Measurements from ENCODE around the gene MOB3B. TPM values are rescaled to one million over a fixed set of nuclear protein-coding genes. Genes with fewer than 3 reads are reported as not detected.

The MOB3B gene
- total and polyA plus RNA-seq, 2 of the 13 experiments (the other 11 are each of a cell fraction or from before 2014, with no cell fraction given) = 0.03 to 0.09 TPM

- TF ChIP-seq DMTF1 (CRISPR knock-in tag; IDR thresholded peaks at IDR 0.05) (no peak), ZNF382 (CRISPR knock-in tag; IDR thresholded peaks at IDR 0.05; ENCODE audit: borderline replicate concordance) (no peak), MBNL3 (CRISPR knock-in tag; conservative IDR thresholded peaks at IDR 0.05) (no peak), MED1 (CRISPR knock-in tag; IDR thresholded peaks at IDR 0.05) (no peak)
- TF ChIP-seq, protein P1, sequence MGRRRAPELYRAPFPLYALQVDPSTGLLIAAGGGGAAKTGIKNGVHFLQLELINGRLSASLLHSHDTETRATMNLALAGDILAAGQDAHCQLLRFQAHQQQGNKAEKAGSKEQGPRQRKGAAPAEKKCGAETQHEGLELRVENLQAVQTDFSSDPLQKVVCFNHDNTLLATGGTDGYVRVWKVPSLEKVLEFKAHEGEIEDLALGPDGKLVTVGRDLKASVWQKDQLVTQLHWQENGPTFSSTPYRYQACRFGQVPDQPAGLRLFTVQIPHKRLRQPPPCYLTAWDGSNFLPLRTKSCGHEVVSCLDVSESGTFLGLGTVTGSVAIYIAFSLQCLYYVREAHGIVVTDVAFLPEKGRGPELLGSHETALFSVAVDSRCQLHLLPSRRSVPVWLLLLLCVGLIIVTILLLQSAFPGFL (CRISPR knock-in tag; IDR thresholded peaks at IDR 0.05) = no peak
These were observed 34.0 kb downstream of the MOB3B start (continued) for GRCh38 chr9:27495480-27496134.

GRCh38 chr9:27491154-27491553 is 38.5 kb downstream of the MOB3B start:
- CTCF ChIA-PET (ENCODE audit: low intra/inter-chr PET ratio, low total read pairs) = no interaction called here
- TF ChIP-seq ZNF737 (CRISPR knock-in tag; IDR thresholded peaks at IDR 0.05; ENCODE audit: borderline replicate concordance) = no peak
- TF ChIP-seq, protein P2, sequence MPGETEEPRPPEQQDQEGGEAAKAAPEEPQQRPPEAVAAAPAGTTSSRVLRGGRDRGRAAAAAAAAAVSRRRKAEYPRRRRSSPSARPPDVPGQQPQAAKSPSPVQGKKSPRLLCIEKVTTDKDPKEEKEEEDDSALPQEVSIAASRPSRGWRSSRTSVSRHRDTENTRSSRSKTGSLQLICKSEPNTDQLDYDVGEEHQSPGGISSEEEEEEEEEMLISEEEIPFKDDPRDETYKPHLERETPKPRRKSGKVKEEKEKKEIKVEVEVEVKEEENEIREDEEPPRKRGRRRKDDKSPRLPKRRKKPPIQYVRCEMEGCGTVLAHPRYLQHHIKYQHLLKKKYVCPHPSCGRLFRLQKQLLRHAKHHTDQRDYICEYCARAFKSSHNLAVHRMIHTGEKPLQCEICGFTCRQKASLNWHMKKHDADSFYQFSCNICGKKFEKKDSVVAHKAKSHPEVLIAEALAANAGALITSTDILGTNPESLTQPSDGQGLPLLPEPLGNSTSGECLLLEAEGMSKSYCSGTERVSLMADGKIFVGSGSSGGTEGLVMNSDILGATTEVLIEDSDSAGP (CRISPR knock-in tag; IDR thresholded peaks at IDR 0.05; ENCODE audit: borderline replicate concordance) = no peak
- TF ChIP-seq SOX5 (CRISPR knock-in tag; IDR thresholded peaks at IDR 0.05; ENCODE audit: borderline replicate concordance) = no peak
- TF ChIP-seq NCOR1 (IDR thresholded peaks at IDR 0.05; ENCODE audit: borderline replicate concordance, low read length) = no peak
- no peak for TF ChIP-seq BCL3 (CRISPR knock-in tag; IDR thresholded peaks at IDR 0.05)
- TF ChIP-seq NBN (conservative IDR thresholded peaks at IDR 0.05) = no peak
- TF ChIP-seq ZNF501 (CRISPR knock-in tag; IDR thresholded peaks at IDR 0.05) = no peak
- no peak for TF ChIP-seq ZNF776 (CRISPR knock-in tag; IDR thresholded peaks at IDR 0.05)
- TF ChIP-seq SIX1 (CRISPR knock-in tag; IDR thresholded peaks at IDR 0.05; ENCODE audit: borderline replicate concordance) = no peak
- TF ChIP-seq PLRG1 (conservative IDR thresholded peaks at IDR 0.05) = no peak

More at GRCh38 chr9:27491154-27491553, 38.5 kb downstream of the MOB3B start:
- H3K9ac ChIP-seq (ENCODE audit: insufficient read depth, low read depth, low read length) = no peak overlapping the region
- no peaks in the 10 kb centered on the region for H3K4me1 ChIP-seq (ENCODE audit: insufficient read depth, low read length)
- H3K9me3 ChIP-seq (ENCODE audit: low read length) = no peaks in the 10 kb centered on the region
- H2AFZ ChIP-seq (ENCODE audit: low read length) = no peak overlapping the region
- POLR2A ChIA-PET = no interaction called here
- H3K79me2 ChIP-seq (ENCODE audit: insufficient read depth, low read length) = no peaks in the 10 kb centered on the region
- intact Hi-C loops (cut with micrococcal nuclease; ENCODE audit: unreplicated experiment) (no loop called here), in situ Hi-C loops (cut with HindIII; ENCODE audit: extremely low pct_ligation_motif_present, low pct_unique_long_range_greater_than_20kb) (no loop called here)
- no peak overlapping the region for H3K4me3 ChIP-seq (replicated peaks in 1 of 3; ENCODE audit: insufficient read depth in 1 of 3, low read depth in 2 of 3, low read length in 3 of 3)
- no peak overlapping the region for H3K27ac ChIP-seq (ENCODE audit: extremely low read length, insufficient read depth, low read length)
- DNase-seq (ENCODE audit: low spot score) (no peak), FAIRE-seq (no peak), ATAC-seq (no peak)
- 5% methylated on average over 1 of the region's 1 CpG for WGBS (ENCODE audit: low lambda C conversion rate)
- BruUV-seq (replicated peaks) = no TSS peak
- H3K27me3 ChIP-seq (ENCODE audit: control insufficient read depth in 1 of 2, insufficient read depth in 2 of 2, low read length in 2 of 2) = 0 out of 5 replicates have a peak, but pooled peaks cover 0 to 3% of the 10 kb centered on the region in 2 experiments
- H3K4me2 ChIP-seq (ENCODE audit: low read depth, low read length) = no peak overlapping the region
- no peaks in the 10 kb centered on the region for H3K36me3 ChIP-seq (replicated peaks in 1 of 2; ENCODE audit: control insufficient read depth in 1 of 2, insufficient read depth in 2 of 2, low read length in 2 of 2)
- H4K20me1 ChIP-seq (ENCODE audit: insufficient read depth, low read length) = no peaks in the 10 kb centered on the region

Data from HepG2 (cell line).